HepG2 (cell line): ENCODE results near the gene C2orf92. TPM values are rescaled to one million over a fixed set of nuclear protein-coding genes. Genes with fewer than 3 reads are reported as not detected.
A peak's percentile ranks its signal among the peaks of the same experiment; 100 is the strongest.

Experiments used
- ATAC-seq: fragments of 200-7000 bp; cut with Tn5 transposase; 3 replicates; pipeline ENCODE4 v1.9.1; 2020; ENCODE audit warnings: mild to moderate bottlenecking, moderate library complexity
- BruUV-seq: library from RNA; stranded (reverse); fragments of 400-500 nt; replicated peaks from 2 replicates; lab custom pipeline; 2021; lab: Mats Ljungman, UMichigan
- CTCF ChIA-PET: fragments of 300-600 bp; formaldehyde crosslinking; extraction: SDS; loops from one replicate; lab custom pipeline; 2021; ENCODE audit warnings: low total read pairs, inconsistent platforms, low intra/inter-chr PET ratio; lab: Yijun Ruan, JAX
- POLR2A ChIA-PET: fragments of 350-600 bp; sonication (Branson Sonifier 250); formaldehyde crosslinking; loops from one replicate; lab custom pipeline; 2020; ENCODE audit warnings: antibody characterized with exemption, inconsistent platforms; lab: Yijun Ruan, JAX
- DNase-seq: peaks from one replicate; pipeline ENCODE4 v3.0.0-alpha.2; 2015; ENCODE audit warnings: low spot score
- FAIRE-seq: peaks from 3 replicates; lab custom pipeline; 2011; peaks lifted over from hg19 to GRCh38; lab: Jason Lieb, UNC
- H2AFZ ChIP-seq: one replicate; pipeline ENCODE4 v1.6.1; 2011; ENCODE audit warnings: low read length, inconsistent platforms
- H3K27ac ChIP-seq: fragments of 300-600 bp; 3 replicates; pipeline ENCODE4 v1.8.0; 2011; ENCODE audit warnings: mixed run types, mild to moderate bottlenecking, mixed read lengths, low read length, inconsistent platforms; ENCODE audit not compliant: insufficient read depth; ENCODE audit errors: extremely low read length
- H3K27me3 ChIP-seq, 2 experiments: fragments of 200-600 bp in 1 of 2; 2 replicates in 1 of 2; 3 replicates in 1 of 2; pipeline versions ENCODE4 v1.6.0 to v1.8.0; 2011; ENCODE audit warnings: low read length in 2 of 2, mild to moderate bottlenecking in 2 of 2, moderate library complexity in 2 of 2, inconsistent platforms in 1 of 2; ENCODE audit not compliant: insufficient read depth in 2 of 2, control insufficient read depth in 1 of 2
- H3K36me3 ChIP-seq, 2 experiments: fragments of 200-600 bp in 1 of 2; replicated peaks in 1 of 2; 2 replicates in 1 of 2; 3 replicates in 1 of 2; pipeline versions ENCODE4 v1.5.1 to v1.8.0; 2011; ENCODE audit warnings: low read length in 2 of 2, inconsistent platforms in 1 of 2; ENCODE audit not compliant: insufficient read depth in 2 of 2, control insufficient read depth in 1 of 2
- H3K4me1 ChIP-seq: 2 replicates; pipeline ENCODE4 v1.5.1; 2012; ENCODE audit warnings: low read length, inconsistent platforms; ENCODE audit not compliant: insufficient read depth
- H3K4me2 ChIP-seq: 2 replicates; pipeline ENCODE4 v1.6.0; 2011; ENCODE audit warnings: low read depth, low read length, inconsistent platforms
- H3K4me3 ChIP-seq, 3 experiments: fragments of 200-600 bp in 1 of 3; sonication (generic), shearing (Covaris generic) in 1 of 3; replicated peaks in 1 of 3; 2 replicates each; pipeline ENCODE4 v1.5.1; 2011 to 2016; ENCODE audit warnings: low read length in 3 of 3, inconsistent platforms in 2 of 3, low read depth in 2 of 3, mild to moderate bottlenecking in 2 of 3, control low read depth in 1 of 3, mixed read lengths in 1 of 3; ENCODE audit not compliant: insufficient read depth in 1 of 3
- H3K79me2 ChIP-seq: one replicate; pipeline ENCODE4 v1.6.1; 2011; ENCODE audit warnings: low read length, inconsistent platforms; ENCODE audit not compliant: insufficient read depth
- H3K9ac ChIP-seq: 2 replicates; pipeline ENCODE4 v1.6.0; 2011; ENCODE audit warnings: mild to moderate bottlenecking, low read depth, low read length, inconsistent platforms; ENCODE audit not compliant: insufficient read depth
- H3K9me3 ChIP-seq: 2 replicates; pipeline ENCODE4 v1.5.1; 2012; ENCODE audit warnings: mild to moderate bottlenecking, low read length
- H4K20me1 ChIP-seq: 2 replicates; pipeline ENCODE4 v1.6.0; 2011; ENCODE audit warnings: inconsistent platforms, mild to moderate bottlenecking, low read length, moderate library complexity; ENCODE audit not compliant: insufficient read depth
- CEBPB ChIP-seq: IDR thresholded peaks from 2 replicates; pipeline ENCODE4 v1.6.1; 2011; ENCODE audit warnings: low read depth, low read length, improper control_type of control experiment, borderline replicate concordance
- FOSL1 ChIP-seq: sonication (generic); formaldehyde crosslinking; IDR thresholded peaks from 2 replicates; pipeline ENCODE4 v1.9.0; 2021; ENCODE audit warnings: missing genetic modification reagents, borderline replicate concordance
- KLF9 ChIP-seq: IDR thresholded peaks from 2 replicates; pipeline ENCODE4 v1.6.1; 2016; ENCODE audit warnings: low read depth
- NR2C2 ChIP-seq: sonication (generic); formaldehyde crosslinking; IDR thresholded peaks from 2 replicates; pipeline ENCODE4 v1.4.0; 2020; ENCODE audit warnings: missing genetic modification reagents, mild to moderate bottlenecking, moderate library complexity, borderline replicate concordance
- RBAK ChIP-seq: sonication (generic); formaldehyde crosslinking; IDR thresholded peaks from 2 replicates; pipeline ENCODE4 v1.5.1; 2020; ENCODE audit warnings: mild to moderate bottlenecking, missing genetic modification reagents
- ZNF12 ChIP-seq: sonication (generic); formaldehyde crosslinking; IDR thresholded peaks from 2 replicates; pipeline ENCODE4 v1.5.0; 2020; ENCODE audit warnings: missing genetic modification reagents
- ZNF160 ChIP-seq: sonication (generic); formaldehyde crosslinking; IDR thresholded peaks from 2 replicates; pipeline ENCODE4 v1.8.0; 2022; ENCODE audit warnings: mild to moderate bottlenecking, inconsistent platforms, missing genetic modification reagents
- ZNF891 ChIP-seq: sonication (generic); formaldehyde crosslinking; IDR thresholded peaks from 2 replicates; pipeline ENCODE4 v1.5.0; 2020; ENCODE audit warnings: mild to moderate bottlenecking, missing genetic modification reagents
- WGBS: methylation state at CpG from one replicate; pipeline ENCODE4 v1.1.6; 2017; ENCODE audit warnings: low lambda C conversion rate; 5-methylcytosine and 5-hydroxymethylcytosine counted together
- in situ Hi-C: cut with HindIII; loops from 2 replicates; pipeline ENCODE4 v1.10.0; 2017; ENCODE audit warnings: low pct_unique_long_range_greater_than_20kb; ENCODE audit not compliant: extremely low pct_ligation_motif_present
- intact Hi-C: fragments of 100-400 bp; cut with micrococcal nuclease; formaldehyde crosslinking; loops from one replicate; pipeline ENCODE4 v1.10.0; 2022; ENCODE audit not compliant: unreplicated experiment
- polyA plus RNA-seq, 8 experiments: library from polyadenylated mRNA; depleted of rRNA in 3 of 8; stranded (reverse) in 7 of 8; unstranded in 1 of 8; fragments of >200 nt; fragmentation: Illumina TruSeq in 4 of 8; extraction: Trizol in 4 of 8; gene quantifications; 2 replicates each; pipeline versions ENCODE4 v1.2.1 to v1.2.3, GENCODE V29; 2011 to 2016; ENCODE audit warnings: low read depth in 4 of 8, missing spikeins in 1 of 8, mixed read lengths in 1 of 8; ENCODE audit not compliant: insufficient read depth in 1 of 8
- total RNA-seq, 5 experiments: library from RNA; depleted of rRNA; stranded (reverse); fragments of >200 nt; fragmentation: Illumina TruSeq; extraction: Trizol; gene quantifications; 2 replicates each; pipeline ENCODE4 v1.2.3, GENCODE V29; 2016; ENCODE audit warnings: low read depth in 1 of 5
- TF ChIP-seq, protein P1 (sequence below): sonication (generic); formaldehyde crosslinking; IDR thresholded peaks from 2 replicates; pipeline ENCODE4 v1.8.0; 2022; ENCODE audit warnings: mild to moderate bottlenecking, missing genetic modification reagents

The C2orf92 gene
- total and polyA plus RNA-seq, 2 of the 13 experiments (the other 11 are each of a cell fraction or from before 2014, with no cell fraction given), result 4.9 to 5.0 TPM

DNA sequence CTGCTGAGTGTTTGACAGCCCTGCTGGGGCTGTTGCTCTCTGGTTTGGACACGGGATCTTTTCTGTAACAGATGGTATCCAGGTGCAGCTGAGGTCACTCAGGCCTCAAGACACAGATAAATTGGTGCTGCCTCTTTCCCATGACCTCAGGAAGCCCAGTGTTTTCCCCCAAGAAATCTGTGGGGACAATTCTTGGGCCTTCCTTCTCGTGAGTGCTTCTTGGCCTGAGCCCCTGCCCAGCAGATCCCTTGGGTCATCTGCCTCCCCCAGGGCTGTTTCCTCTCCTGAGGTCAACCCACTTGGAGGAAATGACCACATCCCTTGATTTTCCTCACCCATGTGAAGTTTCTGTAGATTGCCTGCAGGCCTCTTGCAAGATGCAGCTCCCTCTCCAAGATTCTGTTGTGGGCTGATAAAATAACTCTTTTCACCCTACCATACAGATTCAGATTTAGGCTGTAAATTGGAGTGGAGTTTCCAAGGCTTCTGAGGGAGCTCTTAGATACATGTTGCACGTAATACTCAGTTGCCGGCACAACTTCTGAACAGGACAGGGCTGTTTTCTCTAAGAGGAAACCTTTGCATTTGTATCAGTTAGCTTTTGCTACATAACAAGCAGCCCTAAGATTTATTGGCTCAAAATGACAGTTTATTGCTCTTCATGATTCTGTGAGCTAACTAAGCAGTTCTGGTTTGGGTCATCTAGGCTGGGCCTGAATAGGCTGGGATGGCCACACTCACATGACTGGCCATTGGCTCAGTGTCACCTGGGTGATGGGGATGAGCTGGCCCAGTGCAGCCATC is 57.0 kb downstream of the C2orf92 start:
- Histone ChIP-seq H2AFZ (no peak overlapping the region), H3K36me3 (no peaks in the 10 kb centered on the region), H3K4me1 (no peaks in the 10 kb centered on the region), H3K27me3 (peaks cover 0 to 4% of the 10 kb centered on the region in 2 experiments; a peak in 2 of 5 replicates), H3K4me2 (no peak overlapping the region), H3K79me2 (no peaks in the 10 kb centered on the region), H3K9me3 (peaks cover 10% of the 10 kb centered on the region; the same call in 1 of the 2 replicates), H4K20me1 (no peaks in the 10 kb centered on the region), H3K27ac (no peak overlapping the region), H3K4me3 (no peak overlapping the region), H3K9ac (no peak overlapping the region)
- no TSS peak for BruUV-seq
- intact Hi-C loops, result no loop called here
- POLR2A ChIA-PET, result no interaction called here
- DNase-seq (no peak), ATAC-seq (no peak), FAIRE-seq (peak; percentile 21)
- TF ChIP-seq RBAK (CRISPR knock-in tag) (peak; percentile 92), NR2C2 (CRISPR knock-in tag) (no peak), ZNF12 (CRISPR knock-in tag) (peak; percentile 61; the same call in 1 of the 2 replicates)
- CTCF ChIA-PET, result no interaction called here
- 28% methylated on average over 4 of the region's 4 CpGs for WGBS
- in situ Hi-C loops, result no loop called here

DNA sequence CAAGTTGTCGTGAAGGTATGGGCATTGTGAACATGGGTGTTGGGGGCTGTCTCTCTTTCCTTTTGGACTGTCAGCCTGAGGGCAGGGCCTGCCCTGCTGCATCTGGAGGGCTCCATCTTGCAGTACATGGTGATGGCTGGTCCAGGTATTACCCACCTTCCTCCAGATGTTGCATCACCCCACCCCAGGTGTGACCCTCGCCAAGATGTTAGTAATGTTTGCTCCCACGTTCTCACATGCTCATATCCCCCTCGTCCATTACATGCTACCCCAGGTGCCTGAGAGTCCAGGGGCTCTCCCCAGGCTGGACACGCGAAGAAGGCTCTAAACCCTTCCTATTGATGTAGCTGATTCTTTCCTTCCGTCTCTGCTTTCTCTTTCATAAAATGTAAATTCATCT is 57.8 kb downstream of the C2orf92 start:
- no peak for FAIRE-seq
- Histone ChIP-seq H3K9me3 (peaks cover 10% of the 10 kb centered on the region; the same call in 1 of the 2 replicates), H3K4me1 (no peaks in the 10 kb centered on the region), H3K27me3 (peaks cover 0 to 6% of the 10 kb centered on the region in 2 experiments; a peak in 2 of 5 replicates), H3K4me3 (no peak overlapping the region)
- BruUV-seq, result no TSS peak
- POLR2A ChIA-PET, result no interaction called here
- TF ChIP-seq CEBPB (peak; percentile 62; the same call in 1 of the 2 replicates), ZNF160 (CRISPR knock-in tag) (no peak), FOSL1 (CRISPR knock-in tag) (no peak), ZNF891 (CRISPR knock-in tag) (no peak), KLF9 (no peak)
- TF ChIP-seq, protein P1, sequence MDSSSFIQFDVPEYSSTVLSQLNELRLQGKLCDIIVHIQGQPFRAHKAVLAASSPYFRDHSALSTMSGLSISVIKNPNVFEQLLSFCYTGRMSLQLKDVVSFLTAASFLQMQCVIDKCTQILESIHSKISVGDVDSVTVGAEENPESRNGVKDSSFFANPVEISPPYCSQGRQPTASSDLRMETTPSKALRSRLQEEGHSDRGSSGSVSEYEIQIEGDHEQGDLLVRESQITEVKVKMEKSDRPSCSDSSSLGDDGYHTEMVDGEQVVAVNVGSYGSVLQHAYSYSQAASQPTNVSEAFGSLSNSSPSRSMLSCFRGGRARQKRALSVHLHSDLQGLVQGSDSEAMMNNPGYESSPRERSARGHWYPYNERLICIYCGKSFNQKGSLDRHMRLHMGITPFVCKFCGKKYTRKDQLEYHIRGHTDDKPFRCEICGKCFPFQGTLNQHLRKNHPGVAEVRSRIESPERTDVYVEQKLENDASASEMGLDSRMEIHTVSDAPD (CRISPR knock-in tag), result no peak
- TF ChIP-seq, all 625 proteins: peak for 1
- H3K27ac ChIP-seq, result no peak overlapping the region
- H3K9ac ChIP-seq, result no peak overlapping the region
- in situ Hi-C loops (no loop called here), intact Hi-C loops (no loop called here)
- H2AFZ ChIP-seq, result no peak overlapping the region
- ATAC-seq, result no peak
- WGBS, result 58% methylated on average over 7 of the region's 7 CpGs
- H4K20me1 ChIP-seq, result no peaks in the 10 kb centered on the region
- CTCF ChIA-PET, result no interaction called here
- no peak overlapping the region for H3K4me2 ChIP-seq
- H3K36me3 ChIP-seq, result no peaks in the 10 kb centered on the region
- no peak for DNase-seq
- H3K79me2 ChIP-seq, result no peaks in the 10 kb centered on the region
